Colonic mucosa (tissue), 4 donors: ENCODE results near the gene NOTUM. TPM values are rescaled to one million over a fixed set of nuclear protein-coding genes. Genes with fewer than 3 reads are reported as not detected.

Experiments
- DNase-seq: peaks from one replicate; pipeline ENCODE4 v3.0.0-alpha.2; 2020
- H3K27ac ChIP-seq: fragments of 200-600 bp; one replicate; pipeline ENCODE4 v1.8.0; 2021
- H3K27me3 ChIP-seq: fragments of 200-600 bp; one replicate; pipeline ENCODE4 v1.8.0; 2021
- H3K36me3 ChIP-seq: fragments of 200-600 bp; one replicate; pipeline ENCODE4 v1.8.0; 2021
- H3K4me1 ChIP-seq: fragments of 200-600 bp; one replicate; pipeline ENCODE4 v1.8.0; 2021; ENCODE audit warnings: mild to moderate bottlenecking
- H3K4me3 ChIP-seq: fragments of 200-600 bp; one replicate; pipeline ENCODE4 v1.8.0; 2021
- H3K9ac ChIP-seq, 2 donors: one replicate each; pipeline ENCODE4 v1.7.0; 2013; ENCODE audit warnings: control low read depth in 2 of 2, low read depth in 2 of 2, low read length in 2 of 2
- H3K9me3 ChIP-seq: fragments of 200-600 bp; one replicate; pipeline ENCODE4 v1.8.0; 2021
- intact Hi-C: fragments of 100-400 bp; cut with DNase I; formaldehyde crosslinking; loops from one replicate; pipeline ENCODE4 v1.14.1; 2022
- total RNA-seq, 2 donors: library from RNA; stranded (reverse); fragmentation: NEBNext Ultra II Directional in 1 of 2; extraction: Animal tissue kit (Norgen Biotek cat#: 25700) in 1 of 2; gene quantifications; one replicate each; pipeline ENCODE4 v1.2.1, GENCODE V29; 2021
- TF ChIP-seq, protein P1 (sequence below): fragments of 200-600 bp; IDR thresholded peaks from one replicate; pipeline ENCODE4 v1.8.0; 2022; ENCODE audit warnings: antibody characterized with exemption, mild to moderate bottlenecking
- donor health status: healthy.
- donor health status: DM: no; HTN: no; CAD: no.
- donor health status: DM: no; HTN: no; CAD: no.

Gene NOTUM
- total RNA-seq, 2 donors from 2014 or later: 0.57 TPM; not detected in 1

GRCh38 chr17:81935709-81936084, 25.3 kb downstream of the NOTUM start:
- Histone ChIP-seq H3K9ac (no peak overlapping the region), H3K9me3 (no peaks in the 10 kb centered on the region), H3K4me3 (no peak overlapping the region), H3K27ac (no peak overlapping the region), H3K27me3 (no peaks in the 10 kb centered on the region), H3K4me1 (peaks cover 4% of the 10 kb centered on the region), H3K36me3 (no peaks in the 10 kb centered on the region)
- intact Hi-C loops: no loop called here
- no peak for DNase-seq
- TF ChIP-seq, protein P1, sequence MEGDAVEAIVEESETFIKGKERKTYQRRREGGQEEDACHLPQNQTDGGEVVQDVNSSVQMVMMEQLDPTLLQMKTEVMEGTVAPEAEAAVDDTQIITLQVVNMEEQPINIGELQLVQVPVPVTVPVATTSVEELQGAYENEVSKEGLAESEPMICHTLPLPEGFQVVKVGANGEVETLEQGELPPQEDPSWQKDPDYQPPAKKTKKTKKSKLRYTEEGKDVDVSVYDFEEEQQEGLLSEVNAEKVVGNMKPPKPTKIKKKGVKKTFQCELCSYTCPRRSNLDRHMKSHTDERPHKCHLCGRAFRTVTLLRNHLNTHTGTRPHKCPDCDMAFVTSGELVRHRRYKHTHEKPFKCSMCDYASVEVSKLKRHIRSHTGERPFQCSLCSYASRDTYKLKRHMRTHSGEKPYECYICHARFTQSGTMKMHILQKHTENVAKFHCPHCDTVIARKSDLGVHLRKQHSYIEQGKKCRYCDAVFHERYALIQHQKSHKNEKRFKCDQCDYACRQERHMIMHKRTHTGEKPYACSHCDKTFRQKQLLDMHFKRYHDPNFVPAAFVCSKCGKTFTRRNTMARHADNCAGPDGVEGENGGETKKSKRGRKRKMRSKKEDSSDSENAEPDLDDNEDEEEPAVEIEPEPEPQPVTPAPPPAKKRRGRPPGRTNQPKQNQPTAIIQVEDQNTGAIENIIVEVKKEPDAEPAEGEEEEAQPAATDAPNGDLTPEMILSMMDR: no peak

- Histone ChIP-seq H3K36me3 (no peaks in the 10 kb centered on the region), H3K9ac (no peak overlapping the region), H3K9me3 (no peaks in the 10 kb centered on the region), H3K27me3 (no peaks in the 10 kb centered on the region), H3K4me1 (peaks cover 4% of the 10 kb centered on the region), H3K4me3 (no peak overlapping the region), H3K27ac (no peak overlapping the region)
- TF ChIP-seq, protein P1: no peak
- intact Hi-C loops: no loop called here
- DNase-seq: no peak
These were observed 25.9 kb downstream of the NOTUM start for GRCh38 chr17:81934850-81935708.

- Histone ChIP-seq H3K4me3 (no peak overlapping the region), H3K27me3 (peaks cover under 1% of the 10 kb centered on the region), H3K9ac (no peak overlapping the region), H3K9me3 (no peaks in the 10 kb centered on the region), H3K36me3 (no peaks in the 10 kb centered on the region), H3K4me1 (peaks cover 4% of the 10 kb centered on the region), H3K27ac (no peak overlapping the region)
- TF ChIP-seq, protein P1: no peak
- no peak for DNase-seq
- intact Hi-C loops: no loop called here
These were observed 26.8 kb downstream of the NOTUM start for GRCh38 chr17:81934098-81934757.

DNA sequence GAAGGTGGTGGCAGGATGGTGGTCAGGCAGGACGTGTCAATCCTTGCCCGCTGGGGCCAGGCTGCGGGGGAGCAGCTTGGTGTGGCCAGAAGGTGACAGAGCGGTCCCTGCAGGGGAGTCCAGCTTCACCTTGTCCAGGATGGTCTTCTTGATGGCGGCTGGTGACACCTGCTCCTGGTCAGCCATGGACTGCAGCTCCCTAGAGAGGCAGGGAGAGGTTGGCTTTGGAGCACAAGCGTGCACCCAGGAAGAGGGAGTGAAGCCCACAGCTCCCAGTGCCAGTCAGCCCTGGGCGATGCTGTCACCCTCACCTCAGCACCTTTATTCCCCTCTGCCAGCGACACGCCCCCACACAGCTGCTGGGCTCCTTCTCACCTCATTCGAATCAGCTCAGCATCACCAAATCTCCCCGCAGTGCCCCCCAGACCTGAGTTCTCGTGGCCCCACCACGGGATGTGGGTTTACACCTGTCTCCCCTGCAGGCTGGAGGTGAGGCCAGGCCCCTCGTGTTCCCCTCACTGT, 27.7 kb downstream of the NOTUM start:
- Histone ChIP-seq H3K36me3 (no peaks in the 10 kb centered on the region), H3K27me3 (peaks cover 9% of the 10 kb centered on the region), H3K4me3 (no peak overlapping the region), H3K27ac (no peak overlapping the region), H3K9me3 (no peaks in the 10 kb centered on the region), H3K9ac (no peak overlapping the region), H3K4me1 (peaks cover 7% of the 10 kb centered on the region)
- no peak for DNase-seq
- intact Hi-C loops: no loop called here
- TF ChIP-seq, protein P1: no peak

- TF ChIP-seq, protein P1: no peak
- Histone ChIP-seq H3K4me1 (peaks cover 6% of the 10 kb centered on the region), H3K36me3 (no peaks in the 10 kb centered on the region), H3K27me3 (peaks cover 9% of the 10 kb centered on the region), H3K27ac (no peak overlapping the region), H3K4me3 (no peak overlapping the region), H3K9me3 (no peaks in the 10 kb centered on the region), H3K9ac (no peak overlapping the region)
- intact Hi-C loops: no loop called here
- peak; percentile 18 for DNase-seq
These were observed 28.5 kb downstream of the NOTUM start for GRCh38 chr17:81932333-81932983.
